Middle frontal gyrus (tissue), 1 donor: ENCODE measurements around the gene HOXD10.

ENCODE experiments used
- DNase-seq: peaks from one replicate; pipeline ENCODE4 v3.0.0-alpha.2; 2015; ENCODE audit warnings: low spot score; ENCODE audit errors: extremely low spot score

HOXD10 gene

DNA sequence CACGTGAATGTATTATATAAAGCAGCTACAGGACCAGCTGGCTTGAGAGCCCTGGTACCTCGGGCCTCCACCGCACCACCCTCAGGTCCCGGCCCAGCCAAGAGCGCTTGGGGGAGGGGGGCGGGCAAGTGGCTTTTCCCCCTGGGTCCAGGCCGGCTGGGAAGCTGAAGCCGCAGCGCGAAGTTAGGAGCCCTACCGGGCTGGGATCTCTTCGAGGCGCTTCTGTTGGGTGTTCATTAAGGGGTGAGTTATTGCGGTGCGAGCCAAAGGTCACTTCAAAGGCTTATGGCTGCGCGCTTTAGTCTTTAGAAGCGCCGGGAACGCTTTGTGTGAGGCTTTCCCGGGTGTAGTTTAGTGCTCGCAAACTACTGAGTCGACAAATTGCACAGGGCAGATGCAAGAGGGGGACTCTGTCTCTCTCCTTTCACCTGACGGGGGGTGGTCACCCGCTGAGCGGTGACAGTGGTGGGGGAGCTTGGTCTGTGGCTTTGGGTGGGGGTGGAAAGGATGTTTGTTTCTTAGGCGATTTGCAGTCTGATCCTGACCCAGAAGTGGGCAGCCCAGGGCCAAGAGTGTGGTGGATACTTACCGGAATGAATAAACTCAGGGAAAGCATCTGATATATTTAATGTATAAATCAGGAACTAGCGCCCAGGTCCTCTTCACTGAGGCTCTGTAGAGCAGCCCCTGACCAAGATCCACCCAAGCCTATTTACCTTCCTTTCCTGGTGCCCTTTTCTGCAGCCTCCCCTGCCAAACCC lies 46.5 kb downstream of the HOXD10 start:
- DNase-seq, result no peak

DNA sequence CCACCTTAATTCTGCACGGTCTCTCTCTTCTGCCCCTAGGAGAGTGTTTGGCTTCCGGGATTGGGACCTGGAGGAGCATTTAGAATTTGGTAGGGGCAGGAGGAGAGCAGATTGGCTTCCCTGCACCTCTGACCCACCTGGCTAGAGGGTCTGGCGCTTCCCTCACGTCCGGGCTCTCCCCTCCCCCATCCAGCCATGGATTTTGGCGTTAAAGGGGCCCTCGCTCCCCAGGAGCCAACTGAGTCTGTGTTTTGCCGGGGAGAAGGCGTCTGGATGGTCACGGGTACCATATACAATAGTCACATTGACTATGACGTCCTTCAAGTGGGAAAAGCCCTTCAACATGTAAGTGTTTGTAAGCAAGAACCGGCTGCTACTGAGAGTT lies 47.1 kb downstream of the HOXD10 start:
- DNase-seq, result no peak

DNA sequence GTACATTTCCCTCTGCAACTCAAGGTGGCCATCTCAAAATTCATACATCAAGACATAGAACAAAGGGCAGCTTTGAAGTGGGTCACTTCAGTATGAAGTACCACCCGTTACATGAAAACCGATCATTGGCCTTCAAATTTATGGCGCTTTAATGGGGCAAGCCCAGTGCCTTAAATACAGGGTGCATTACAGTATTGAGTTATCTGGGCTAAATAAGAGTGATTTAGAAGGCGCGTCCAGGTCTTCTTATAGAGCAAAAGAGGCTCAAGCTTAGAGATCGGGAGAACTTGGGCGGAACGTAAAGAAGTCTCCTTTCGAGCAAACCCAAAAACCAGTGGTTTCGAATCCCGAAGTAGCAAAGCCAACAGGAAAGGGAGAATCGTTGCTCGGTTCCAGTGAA lies 47.6 kb downstream of the HOXD10 start:
- no peak for DNase-seq

DNA sequence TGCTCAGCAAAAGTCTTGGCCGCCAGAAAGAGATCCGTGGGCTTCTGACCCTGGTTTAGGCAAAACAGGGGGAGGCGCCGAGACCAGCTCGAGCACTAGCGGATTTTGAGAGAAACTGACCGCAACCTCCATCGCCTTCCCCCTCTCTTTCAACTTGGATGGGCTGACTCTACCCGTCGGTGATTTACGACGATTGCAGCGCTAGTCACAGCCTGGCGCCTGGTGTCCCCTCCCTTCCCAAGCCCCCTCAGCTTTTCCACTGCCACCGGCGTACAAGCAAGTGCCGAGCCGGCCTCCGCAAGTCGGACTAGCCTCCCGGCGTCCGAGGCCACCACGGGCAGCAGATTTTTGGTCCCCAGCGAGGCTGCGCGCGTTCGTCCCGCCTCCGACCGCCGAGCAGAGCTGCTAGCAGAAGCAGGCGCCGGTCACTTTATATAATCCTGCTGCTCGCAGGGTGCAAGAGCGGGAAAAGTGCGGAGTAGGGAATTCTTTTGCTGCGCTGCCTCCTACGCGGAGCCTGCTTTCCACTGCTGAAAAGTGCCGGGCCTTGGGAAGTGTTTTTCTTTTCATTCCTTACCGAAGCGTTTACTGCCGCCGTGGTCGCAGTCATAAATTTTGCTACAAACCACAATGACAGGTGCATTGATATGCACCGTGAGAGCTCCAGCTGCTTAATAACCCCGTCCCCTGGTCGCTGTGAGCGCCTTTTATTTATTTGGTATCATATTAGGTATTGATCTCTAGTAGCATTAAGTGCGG lies 48.2 kb downstream of the HOXD10 start:
- DNase-seq, result no peak

DNA sequence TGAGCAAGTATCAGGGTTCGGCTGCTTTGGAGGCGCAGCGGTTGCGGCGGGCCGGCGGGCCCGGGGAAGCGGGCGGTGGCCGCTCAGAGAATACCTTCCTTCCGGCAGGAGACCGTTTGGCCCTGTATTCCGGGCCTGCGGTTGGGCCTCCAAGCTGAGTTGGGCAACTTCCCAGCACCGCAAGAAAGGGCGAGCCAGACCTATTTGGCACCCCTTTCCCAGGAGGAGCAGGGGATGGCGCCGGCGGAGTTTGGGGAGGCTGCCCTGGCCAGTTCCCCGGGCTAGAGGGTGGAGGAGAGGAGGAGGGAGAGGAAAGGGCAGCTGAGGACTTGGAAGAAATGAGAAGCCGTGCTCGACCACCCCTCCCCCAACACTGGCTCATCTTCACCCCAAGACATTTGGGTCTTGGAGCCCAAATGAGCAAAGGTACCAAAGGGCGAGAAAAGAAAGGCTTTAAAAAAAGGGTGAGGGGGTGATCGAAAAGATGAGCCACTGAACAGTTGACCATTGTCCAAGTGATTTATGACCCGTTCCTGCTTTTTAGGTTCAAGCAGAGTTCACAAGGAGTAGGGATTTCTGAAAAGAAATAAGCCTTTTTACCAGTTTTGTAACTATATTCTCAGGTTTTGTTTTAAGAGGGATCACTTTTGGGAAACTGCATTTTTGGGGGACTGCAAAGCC lies 48.9 kb downstream of the HOXD10 start:
- no peak for DNase-seq

DNA sequence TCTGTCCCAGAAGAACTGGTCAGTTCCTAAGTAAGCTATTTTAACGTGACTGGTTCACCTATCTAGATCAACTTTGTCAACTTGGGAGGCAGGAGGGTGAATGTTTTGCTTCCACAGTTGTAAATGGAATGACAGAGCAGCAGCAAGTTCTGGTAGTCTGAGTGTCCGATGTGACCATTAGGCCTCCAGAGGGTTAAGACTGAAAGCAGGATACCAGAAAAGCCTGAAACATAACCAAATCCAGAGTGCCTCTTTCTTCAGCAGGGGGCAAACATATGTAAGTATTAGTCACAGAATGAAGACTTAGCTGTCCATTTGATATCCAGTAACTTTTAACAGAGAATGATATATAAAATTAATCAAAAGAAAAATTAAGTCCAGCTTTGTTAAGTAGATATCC lies 49.7 kb downstream of the HOXD10 start:
- DNase-seq, result no peak

DNA sequence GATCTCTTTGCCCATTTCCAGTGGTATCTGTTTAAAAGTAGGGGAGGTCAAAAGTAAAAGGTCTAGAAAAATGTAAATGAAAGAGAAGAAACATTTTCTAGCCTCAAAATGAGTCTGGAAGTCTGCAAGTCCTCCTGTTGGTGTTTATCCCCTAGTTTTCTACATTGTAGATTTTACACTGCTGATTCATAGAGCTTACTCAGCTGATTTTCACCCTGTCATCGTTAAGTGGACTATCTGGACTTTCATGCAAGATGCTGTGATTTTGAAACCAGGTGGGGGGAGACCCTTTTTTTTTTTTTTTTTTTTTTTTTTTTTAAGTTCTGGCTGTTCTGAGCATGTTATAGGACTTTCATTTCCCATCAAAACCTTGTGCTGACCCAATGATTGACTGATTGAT lies 50.8 kb downstream of the HOXD10 start:
- DNase-seq, result no peak

DNA sequence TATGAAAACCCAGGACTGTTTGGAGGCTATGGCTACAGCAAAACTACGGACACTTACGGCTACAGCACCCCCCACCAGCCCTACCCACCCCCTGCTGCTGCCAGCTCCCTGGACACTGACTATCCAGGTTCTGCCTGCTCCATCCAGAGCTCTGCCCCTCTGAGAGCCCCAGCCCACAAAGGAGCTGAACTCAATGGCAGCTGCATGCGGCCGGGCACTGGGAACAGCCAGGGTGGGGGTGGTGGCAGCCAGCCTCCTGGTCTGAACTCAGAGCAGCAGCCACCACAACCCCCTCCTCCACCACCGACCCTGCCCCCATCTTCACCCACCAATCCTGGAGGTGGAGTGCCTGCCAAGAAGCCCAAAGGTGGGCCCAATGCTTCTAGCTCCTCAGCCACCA lies 52.6 kb downstream of the HOXD10 start:
- DNase-seq, result no peak
